GM21737 (cell line): ENCODE data around the gene PDIA5.

Experiments
- ATAC-seq: cut with Tn5 transposase; IDR thresholded peaks from one replicate; pipeline ENCODE4 v1.9.1; 2021; ENCODE audit warnings: mild to moderate bottlenecking, moderate library complexity; ENCODE audit not compliant: unreplicated experiment

The PDIA5 gene

DNA sequence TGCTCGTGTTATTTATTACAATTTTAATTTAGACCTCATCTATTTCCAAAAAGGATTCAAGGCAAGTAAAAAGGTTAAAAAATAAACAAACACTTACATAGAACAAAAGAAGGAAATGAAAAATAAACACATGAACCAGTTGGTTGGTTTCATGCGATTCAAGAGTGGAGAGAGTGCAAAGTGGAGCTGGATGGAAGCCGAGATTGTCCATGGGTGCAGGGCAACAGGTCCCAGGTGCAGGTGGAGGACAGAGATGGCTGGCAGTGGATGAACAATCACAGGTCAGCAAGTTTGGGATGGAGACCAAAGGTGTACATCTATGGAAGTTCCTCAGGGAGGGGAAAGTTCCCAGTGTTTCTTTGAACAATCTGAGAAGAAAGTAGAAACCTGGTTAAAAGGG, 27.6 kb upstream of the PDIA5 start:
- ATAC-seq = no peak

DNA sequence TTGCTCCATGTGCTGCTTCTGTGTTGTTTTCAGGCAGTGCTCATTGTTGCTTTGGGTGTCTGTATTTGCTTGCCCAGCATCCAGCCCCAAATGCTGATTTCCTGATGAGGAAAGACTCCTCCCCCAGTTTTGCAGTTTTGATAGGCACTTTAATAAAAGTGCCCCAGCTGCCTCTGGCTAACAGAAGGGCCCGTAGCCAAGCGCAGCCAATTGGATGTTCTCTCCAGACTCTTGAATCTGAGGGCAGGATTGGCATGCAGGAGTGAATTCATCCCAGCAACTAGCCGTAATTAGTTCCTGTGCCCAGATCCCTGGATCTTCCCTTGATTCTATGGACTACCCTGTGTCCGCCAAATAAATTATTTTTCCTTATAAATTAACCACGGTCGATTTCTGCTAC, 24.4 kb upstream of the PDIA5 start:
- no peak for ATAC-seq

GRCh38 chr3:123044981-123045763, 21.7 kb upstream of the PDIA5 start:
- ATAC-seq = no peak

DNA sequence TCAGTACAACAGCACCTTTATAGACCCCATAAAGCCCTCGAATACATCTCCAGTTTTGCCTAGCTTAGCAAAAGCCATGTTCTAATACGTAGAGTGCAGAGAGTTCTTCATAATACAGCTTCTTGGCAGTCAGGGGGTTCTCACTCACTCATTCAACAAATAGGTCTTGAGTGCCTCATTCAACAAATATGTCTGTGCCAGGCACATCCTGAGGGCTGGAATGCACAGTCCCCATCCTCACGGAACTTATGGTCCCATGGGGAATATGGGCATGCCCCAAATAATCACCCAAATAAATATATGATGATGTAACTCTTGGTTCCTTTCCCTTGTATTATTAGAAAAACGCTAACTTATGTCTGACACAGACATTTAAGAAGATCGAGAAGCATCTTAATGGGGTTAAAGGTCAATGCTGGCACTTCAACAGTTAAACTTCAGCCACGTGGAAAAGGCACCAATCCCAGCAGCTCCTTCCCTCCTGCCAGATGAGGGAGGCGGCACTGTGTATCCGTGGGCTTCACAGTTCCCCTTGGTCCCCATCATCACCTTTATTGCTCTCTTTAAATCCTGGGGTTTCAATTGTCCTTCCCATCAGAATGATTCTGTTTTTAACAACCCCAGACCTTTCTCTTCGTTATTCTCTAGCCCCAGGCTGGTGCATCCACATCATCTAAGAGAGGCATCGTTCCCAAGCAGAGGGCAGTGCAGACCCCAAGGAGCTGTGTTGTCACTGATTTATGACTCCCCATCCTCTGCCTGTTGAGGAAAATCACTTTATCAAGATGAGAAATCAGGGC, 20.4 kb upstream of the PDIA5 start:
- ATAC-seq = no peak

- ATAC-seq = no peak
Measured at GRCh38 chr3:123047062-123047319, 19.8 kb upstream of the PDIA5 start.

DNA sequence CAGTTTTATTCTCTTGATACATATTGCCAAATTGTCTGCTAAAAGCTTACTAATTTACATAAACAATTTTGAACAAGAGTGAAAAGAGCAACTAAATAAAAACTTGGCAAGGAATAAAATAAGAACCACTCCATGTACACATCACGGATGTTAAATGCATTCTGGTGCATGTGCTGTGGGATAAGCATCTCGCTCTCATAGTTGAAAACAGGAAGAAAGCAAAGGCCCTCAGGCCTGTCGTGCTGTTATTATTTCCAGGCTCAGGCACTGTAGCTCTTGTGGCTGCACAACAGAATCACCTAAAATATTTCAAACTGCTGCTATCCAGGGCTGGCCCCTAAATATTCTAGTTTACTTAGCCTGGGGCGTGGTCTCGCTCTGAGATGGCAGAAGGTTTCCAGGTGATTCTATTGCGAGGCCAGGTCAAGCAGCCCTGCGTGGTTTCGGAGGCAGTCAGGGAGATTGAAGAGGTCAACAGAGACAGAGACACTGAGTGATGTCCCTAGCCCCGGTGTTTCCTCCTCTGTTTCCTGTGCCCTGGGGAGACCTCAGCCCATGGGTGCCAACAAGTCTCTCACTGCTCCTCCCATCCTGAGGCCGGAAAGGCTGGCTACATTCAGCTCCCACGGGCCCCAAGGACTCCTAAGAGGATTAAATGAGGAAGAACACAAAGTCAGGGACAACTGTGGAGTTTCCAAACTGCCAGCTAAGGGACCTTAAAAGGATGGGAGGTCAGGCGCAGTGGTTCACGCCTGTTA, 18.2 kb upstream of the PDIA5 start:
- no peak for ATAC-seq

- ATAC-seq = no peak
Measured at GRCh38 chr3:123050666-123051065, 16.2 kb upstream of the PDIA5 start.

- ATAC-seq = no peak
Measured at GRCh38 chr3:123053107-123053506, 13.7 kb upstream of the PDIA5 start.

GRCh38 chr3:123054109-123054778, 12.6 kb upstream of the PDIA5 start:
- no peak for ATAC-seq

- ATAC-seq = no peak
Measured at GRCh38 chr3:123054931-123055330, 11.9 kb upstream of the PDIA5 start.

DNA sequence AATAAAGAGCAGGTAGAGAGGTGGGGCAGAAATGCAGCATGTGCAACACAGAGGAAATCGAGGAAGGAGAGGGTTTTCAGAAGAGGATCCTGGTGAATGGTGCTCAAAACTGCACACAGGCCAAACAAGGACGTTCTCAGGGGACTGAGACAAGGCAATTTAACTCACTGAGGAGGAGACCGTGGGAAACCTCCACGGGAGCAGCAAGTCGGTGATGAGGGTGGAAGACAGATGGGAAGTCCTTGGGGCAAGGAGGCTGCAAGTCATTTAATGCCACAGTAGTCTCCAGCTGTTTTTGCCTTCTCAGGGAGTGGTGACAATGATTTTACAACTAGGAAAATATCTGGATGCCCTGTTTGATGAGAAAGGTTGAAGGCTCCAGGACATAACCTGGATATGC, 11.5 kb upstream of the PDIA5 start:
- ATAC-seq = no peak

- no peak for ATAC-seq
Measured at GRCh38 chr3:123058505-123058904, 8.3 kb upstream of the PDIA5 start.

DNA sequence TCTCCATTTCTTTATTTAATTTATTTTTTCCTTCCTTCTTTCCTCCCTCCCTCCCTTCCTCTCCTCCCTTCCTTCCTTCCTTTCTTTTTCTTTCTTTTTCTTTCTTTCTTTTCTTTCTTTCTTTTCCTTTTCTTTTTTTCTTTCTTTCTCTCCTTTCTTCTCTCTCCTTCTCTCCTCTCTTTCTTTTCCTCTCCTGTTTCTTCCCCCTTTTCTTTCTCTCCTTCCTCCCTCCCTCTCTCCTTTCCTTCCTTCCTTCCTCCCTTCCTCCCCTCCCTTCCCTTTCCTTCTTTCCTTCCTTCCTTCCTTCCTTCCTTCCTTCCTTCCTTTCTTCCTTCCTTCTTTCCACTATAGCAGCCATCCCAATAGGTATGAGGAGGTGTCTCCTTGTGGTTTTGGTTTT, 6.8 kb upstream of the PDIA5 start:
- no peak for ATAC-seq

- ATAC-seq = no peak
Measured at GRCh38 chr3:123061856-123062255, 5.0 kb upstream of the PDIA5 start.

DNA sequence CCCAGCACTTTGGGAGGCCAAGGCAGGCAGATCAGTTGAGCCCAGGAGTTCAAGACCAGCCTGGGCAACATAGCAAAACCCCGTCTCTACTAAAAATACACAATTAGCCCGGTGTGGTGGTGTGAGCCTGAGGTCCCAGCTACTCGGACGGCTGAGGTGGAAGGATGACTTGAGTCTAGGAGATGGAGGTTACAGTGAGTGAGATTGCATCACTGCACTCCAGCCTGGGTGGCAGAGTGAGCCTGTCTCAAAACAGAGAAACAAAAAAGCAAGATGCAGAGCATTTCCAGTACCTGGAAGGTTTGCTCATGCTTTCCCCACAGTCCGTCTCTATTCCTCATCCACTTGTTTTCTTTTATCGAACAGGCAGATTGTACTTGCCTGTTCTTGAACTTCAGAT, 3.8 kb upstream of the PDIA5 start:
- no peak for ATAC-seq

DNA sequence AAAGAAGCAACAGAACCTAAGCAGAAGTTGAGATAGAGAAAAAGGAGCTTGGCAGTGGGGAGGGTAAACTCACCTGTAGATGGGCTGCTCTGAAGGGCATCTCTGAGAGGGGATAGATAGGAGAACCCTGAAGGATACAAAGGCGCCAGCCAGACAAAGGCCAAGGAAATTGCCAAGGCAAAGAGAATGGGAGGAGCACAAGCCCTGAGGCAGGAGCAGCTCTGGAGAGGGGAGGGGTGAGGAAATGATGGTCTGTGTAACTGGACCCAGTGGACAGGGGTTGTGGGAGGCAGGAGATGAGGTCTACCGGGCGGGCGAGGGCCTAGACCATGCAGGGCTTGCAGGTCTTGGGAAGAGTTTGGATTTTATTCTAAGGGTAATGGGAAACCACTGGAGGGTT, 2.3 kb upstream of the PDIA5 start:
- no peak for ATAC-seq

GRCh38 chr3:123064914-123065313, 1.9 kb upstream of the PDIA5 start:
- no peak for ATAC-seq

- ATAC-seq = no peak
Measured at GRCh38 chr3:123066599-123066895, 278 bp upstream of the PDIA5 start.

- ATAC-seq = no peak
Measured at GRCh38 chr3:123067689-123068600, 1.1 kb downstream of the PDIA5 start.

DNA sequence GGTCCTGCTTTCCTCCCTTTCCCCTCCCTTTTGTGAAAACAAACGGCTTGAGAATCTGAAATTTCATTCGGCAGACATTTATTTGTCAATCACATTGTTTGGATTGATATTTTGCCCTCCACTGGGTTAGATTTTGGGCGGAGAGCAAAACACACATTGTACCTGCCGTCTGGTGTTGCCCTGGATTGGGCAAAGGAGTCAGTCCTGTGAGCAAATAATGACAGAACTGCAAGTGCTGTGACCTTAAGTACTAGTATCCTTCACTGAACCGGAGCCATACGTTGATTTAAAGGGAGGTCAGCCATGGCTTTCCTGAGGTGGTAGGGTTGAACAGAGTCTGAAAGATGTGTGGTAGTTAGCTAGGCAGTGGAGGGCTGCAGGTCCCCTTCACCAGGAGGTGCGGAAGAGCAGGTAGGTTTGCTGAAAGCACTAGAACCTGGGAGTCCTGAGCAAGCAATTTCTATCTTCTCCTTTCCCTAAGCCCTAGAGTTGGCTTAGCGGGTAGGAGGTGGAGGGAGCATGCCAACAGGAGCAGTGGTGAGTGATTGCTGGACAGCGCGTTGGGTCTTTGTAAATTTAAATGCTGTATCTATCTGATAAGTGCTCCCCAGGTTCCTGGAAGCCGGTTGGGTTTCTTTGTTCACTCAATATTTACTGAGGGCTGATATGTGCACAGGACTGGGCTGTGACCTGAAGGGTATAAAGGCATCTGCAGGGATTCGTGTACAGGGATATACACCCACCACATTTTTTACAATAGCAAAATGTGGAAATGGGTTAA, 2.0 kb downstream of the PDIA5 start:
- no peak for ATAC-seq
